Nephron progenitor cell (in vitro differentiated cells): ENCODE data around the gene COLGALT1.
A peak's percentile ranks its signal among the peaks of the same experiment; 100 is the strongest.

Experiments used
- DNase-seq: peaks from one replicate; pipeline ENCODE4 v3.0.0; 2021
- H3K27ac Mint-ChIP-seq: 2 replicates; pipeline ENCODE4 v1.8.0; 2021; ENCODE audit warnings: mild to moderate bottlenecking, moderate library complexity, mixed read lengths
- H3K27me3 Mint-ChIP-seq: 2 replicates; pipeline ENCODE4 v1.8.0; 2021; ENCODE audit warnings: mild to moderate bottlenecking, low read depth, mixed read lengths; ENCODE audit not compliant: poor library complexity
- H3K36me3 Mint-ChIP-seq: 2 replicates; pipeline ENCODE4 v1.8.0; 2021; ENCODE audit warnings: low read depth, mixed read lengths
- H3K4me1 Mint-ChIP-seq: 2 replicates; pipeline ENCODE4 v1.8.0; 2021; ENCODE audit warnings: mixed read lengths
- H3K4me3 Mint-ChIP-seq: 2 replicates; pipeline ENCODE4 v1.8.0; 2021; ENCODE audit warnings: mild to moderate bottlenecking, moderate library complexity, mixed read lengths
- H3K9me3 Mint-ChIP-seq: 2 replicates; pipeline ENCODE4 v1.8.0; 2021; ENCODE audit warnings: mild to moderate bottlenecking, moderate library complexity, mixed read lengths
- TF ChIP-seq, protein P1 (sequence below): fragments of 200-600 bp; sonication (generic); IDR thresholded peaks from 2 replicates; pipeline ENCODE4 v1.5.0; 2021; ENCODE audit warnings: antibody characterized with exemption

The COLGALT1 gene

DNA sequence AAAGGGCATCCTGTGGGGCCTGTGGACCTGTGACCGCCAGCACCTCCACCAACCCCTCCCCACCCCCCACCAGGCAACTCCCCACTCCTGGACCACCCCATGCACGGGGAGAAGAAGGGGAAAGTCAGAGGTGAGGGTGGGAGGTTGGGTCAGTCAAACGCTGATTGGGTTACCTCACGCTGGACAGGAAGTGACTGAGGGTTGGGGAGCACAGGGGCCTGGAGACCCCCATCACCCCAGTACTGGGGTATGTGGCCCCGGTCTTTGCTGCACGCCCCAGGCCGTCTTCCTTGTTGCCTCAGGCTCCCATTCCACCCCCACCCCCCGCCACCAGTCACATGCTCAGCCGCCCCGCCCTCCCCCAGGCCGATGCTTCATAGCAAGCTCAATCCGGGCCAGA is 59.0 kb downstream of the COLGALT1 start:
- TF ChIP-seq, protein P1, sequence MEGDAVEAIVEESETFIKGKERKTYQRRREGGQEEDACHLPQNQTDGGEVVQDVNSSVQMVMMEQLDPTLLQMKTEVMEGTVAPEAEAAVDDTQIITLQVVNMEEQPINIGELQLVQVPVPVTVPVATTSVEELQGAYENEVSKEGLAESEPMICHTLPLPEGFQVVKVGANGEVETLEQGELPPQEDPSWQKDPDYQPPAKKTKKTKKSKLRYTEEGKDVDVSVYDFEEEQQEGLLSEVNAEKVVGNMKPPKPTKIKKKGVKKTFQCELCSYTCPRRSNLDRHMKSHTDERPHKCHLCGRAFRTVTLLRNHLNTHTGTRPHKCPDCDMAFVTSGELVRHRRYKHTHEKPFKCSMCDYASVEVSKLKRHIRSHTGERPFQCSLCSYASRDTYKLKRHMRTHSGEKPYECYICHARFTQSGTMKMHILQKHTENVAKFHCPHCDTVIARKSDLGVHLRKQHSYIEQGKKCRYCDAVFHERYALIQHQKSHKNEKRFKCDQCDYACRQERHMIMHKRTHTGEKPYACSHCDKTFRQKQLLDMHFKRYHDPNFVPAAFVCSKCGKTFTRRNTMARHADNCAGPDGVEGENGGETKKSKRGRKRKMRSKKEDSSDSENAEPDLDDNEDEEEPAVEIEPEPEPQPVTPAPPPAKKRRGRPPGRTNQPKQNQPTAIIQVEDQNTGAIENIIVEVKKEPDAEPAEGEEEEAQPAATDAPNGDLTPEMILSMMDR: no peak

DNA sequence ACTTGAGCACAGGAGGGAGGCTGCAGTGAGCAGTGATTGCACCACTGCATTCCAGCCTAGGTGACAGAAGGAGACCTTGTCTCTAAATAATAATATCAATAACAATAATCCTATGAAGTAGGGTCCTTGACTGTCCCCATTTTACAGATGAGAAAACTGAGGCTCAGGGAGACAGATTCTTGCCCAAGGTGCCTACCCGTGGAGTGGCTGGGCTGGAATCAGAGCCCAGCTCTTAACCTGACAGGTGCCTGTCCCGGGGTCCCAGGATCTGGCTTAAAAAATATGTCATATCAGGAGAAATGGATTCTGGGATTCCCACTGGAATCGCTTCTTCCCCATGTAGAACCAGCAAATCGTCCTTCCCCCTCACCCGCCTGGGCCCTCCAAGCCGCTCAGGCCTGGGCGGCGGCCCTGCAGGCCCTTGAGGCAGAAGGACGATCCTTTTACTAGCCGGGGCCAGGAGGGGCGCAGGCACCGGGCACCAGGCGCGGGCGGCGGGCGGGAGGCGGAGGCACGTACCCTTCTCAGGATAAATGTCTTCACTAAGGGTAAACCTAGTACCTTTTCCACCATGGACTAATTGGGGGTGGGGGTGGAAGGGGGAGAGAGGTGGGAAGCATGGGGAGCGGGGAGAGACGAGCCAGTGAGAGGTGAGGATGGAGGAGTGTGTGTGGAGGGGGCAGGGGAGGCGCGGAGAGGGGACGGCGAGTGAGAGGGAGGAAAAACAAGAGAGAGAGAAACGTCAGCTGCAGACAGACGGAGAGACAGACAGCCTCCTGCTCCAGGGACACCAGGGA is 60.6 kb downstream of the COLGALT1 start:
- Mint-ChIP-seq H3K4me1 (peaks cover 15% of the 10 kb centered on the region), H3K36me3 (no peaks in the 10 kb centered on the region), H3K4me3 (no peak overlapping the region), H3K9me3 (peaks cover 2% of the 10 kb centered on the region), H3K27me3 (peaks cover 5% of the 10 kb centered on the region), H3K27ac (no peak overlapping the region)
- no peak for DNase-seq
- TF ChIP-seq, protein P1: no peak

More for the DNA sequence above, 59.0 kb downstream of the COLGALT1 start:
- no peak overlapping the region for H3K27ac Mint-ChIP-seq
- no peak for DNase-seq
- peaks cover 15% of the 10 kb centered on the region for H3K4me1 Mint-ChIP-seq
- no peaks in the 10 kb centered on the region for H3K36me3 Mint-ChIP-seq
- H3K4me3 Mint-ChIP-seq: no peak overlapping the region
- peaks cover 5% of the 10 kb centered on the region for H3K27me3 Mint-ChIP-seq
- peaks cover 2% of the 10 kb centered on the region for H3K9me3 Mint-ChIP-seq

DNA sequence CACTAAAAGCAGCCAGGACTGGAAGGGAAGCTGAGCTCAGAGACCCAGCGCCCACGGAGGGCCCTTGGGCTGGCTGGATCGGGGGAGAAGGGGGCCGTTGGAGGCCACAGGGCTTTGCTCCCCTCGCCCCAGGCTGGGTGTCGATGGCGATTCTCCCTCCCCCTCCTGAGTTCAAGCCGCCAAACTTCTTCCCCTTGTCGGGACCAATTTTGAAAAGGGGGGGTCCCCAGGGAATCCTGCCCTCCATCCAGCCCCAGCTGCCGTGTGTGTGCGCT is 61.2 kb downstream of the COLGALT1 start:
- no peak for DNase-seq
- Mint-ChIP-seq H3K4me1 (peaks cover 15% of the 10 kb centered on the region), H3K27ac (no peak overlapping the region), H3K4me3 (no peak overlapping the region), H3K9me3 (peaks cover 8% of the 10 kb centered on the region), H3K27me3 (peaks cover 5% of the 10 kb centered on the region), H3K36me3 (no peaks in the 10 kb centered on the region)
- TF ChIP-seq, protein P1: no peak

DNA sequence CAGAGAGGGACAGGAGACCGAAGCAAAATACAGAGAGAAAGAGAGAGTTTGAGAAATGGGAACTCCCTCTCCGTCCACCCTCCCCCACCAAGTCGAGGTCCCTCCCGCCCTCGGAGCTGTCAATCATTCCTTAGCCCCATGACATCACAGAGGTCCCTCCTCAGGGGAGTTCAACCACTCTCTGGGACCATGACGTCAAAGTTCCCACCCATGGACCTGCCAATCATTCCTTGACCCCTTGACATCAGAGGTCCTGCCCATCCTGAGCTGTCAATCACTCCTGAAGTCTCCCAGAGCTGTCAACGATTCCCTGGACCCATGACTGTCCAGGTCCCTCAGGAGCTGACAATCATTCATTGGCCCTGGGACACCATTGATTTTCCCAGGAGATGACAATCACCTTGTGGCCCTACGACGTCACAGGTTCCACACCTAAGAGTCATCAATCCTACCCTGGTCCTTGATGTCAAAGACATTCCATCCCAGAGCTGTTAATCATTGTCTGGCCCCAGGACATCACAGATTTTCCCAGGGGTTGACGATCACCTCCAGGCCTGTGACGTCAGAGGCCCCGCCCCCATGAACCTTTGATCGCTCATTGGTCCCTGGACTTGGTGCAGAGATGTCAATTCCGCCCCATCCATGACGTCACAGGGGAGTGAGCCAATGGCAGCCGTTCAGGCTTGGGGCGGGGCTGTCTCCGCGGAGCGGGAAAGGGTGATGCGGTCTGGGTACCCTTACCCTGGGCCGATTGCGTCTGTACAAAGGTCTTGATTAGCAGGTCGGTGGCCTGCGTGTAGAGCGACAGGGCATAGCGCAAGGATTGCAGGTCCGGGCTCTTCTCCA is 61.7 kb downstream of the COLGALT1 start:
- peak; percentile 45 for DNase-seq
- TF ChIP-seq, protein P1: no peak
- Mint-ChIP-seq H3K4me1 (peaks cover 12% of the 10 kb centered on the region), H3K27me3 (peaks cover 5% of the 10 kb centered on the region), H3K4me3 (no peak overlapping the region), H3K9me3 (peaks cover 12% of the 10 kb centered on the region), H3K27ac (no peak overlapping the region), H3K36me3 (no peaks in the 10 kb centered on the region)

DNA sequence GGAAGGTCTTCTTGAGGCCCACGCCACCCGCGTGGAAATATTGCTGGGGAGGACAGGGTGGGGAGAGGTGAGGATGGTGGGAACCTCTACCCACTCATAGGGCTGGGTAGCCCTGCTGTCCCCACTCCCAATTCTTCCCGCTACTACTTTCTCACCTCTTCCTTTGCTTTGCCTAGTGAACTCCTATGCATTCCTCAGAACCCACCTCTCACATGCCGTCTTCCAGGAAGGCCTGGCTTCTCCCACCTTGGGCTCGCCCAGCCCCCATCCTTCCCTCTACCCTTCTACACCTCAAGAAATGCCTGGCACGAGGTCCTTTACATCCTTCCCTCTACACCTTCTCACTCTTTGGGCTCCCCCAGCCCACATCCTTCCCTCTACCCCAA is 62.4 kb downstream of the COLGALT1 start:
- Mint-ChIP-seq H3K4me3 (no peak overlapping the region), H3K9me3 (peaks cover 15% of the 10 kb centered on the region), H3K4me1 (peaks cover 10% of the 10 kb centered on the region), H3K36me3 (no peaks in the 10 kb centered on the region), H3K27ac (no peak overlapping the region), H3K27me3 (peaks cover 5% of the 10 kb centered on the region)
- TF ChIP-seq, protein P1: no peak
- no peak for DNase-seq
